Endothelial cell of umbilical vein (primary cell): Measurements from ENCODE around the gene CYP4F22.

Experiments
- EZH2 ChIP-seq: IDR thresholded peaks from 2 replicates; pipeline ENCODE4 v1.6.1; 2012; ENCODE audit warnings: borderline replicate concordance, low read depth, mild to moderate bottlenecking, moderate library complexity, low read length, inconsistent platforms; ENCODE audit not compliant: severe bottlenecking
- POLR2AphosphoS5 ChIP-seq: IDR thresholded peaks from 2 replicates; pipeline ENCODE4 v1.6.1; 2012; ENCODE audit warnings: low read depth, mild to moderate bottlenecking, control low read depth, low read length, moderate library complexity; ENCODE audit not compliant: insufficient read depth
- TF ChIP-seq, protein P1 (sequence below), 2 donors: IDR thresholded peaks; 1 replicate in 1 of 2; 2 replicates in 1 of 2; pipeline ENCODE4 v1.5.1; 2011; ENCODE audit warnings: low read length in 2 of 2, mild to moderate bottlenecking in 2 of 2, moderate library complexity in 2 of 2, control low read depth in 1 of 2, inconsistent platforms in 1 of 2, low read depth in 1 of 2; ENCODE audit not compliant: insufficient read depth in 1 of 2; ENCODE audit errors: extremely low read depth in 1 of 2

DNA sequence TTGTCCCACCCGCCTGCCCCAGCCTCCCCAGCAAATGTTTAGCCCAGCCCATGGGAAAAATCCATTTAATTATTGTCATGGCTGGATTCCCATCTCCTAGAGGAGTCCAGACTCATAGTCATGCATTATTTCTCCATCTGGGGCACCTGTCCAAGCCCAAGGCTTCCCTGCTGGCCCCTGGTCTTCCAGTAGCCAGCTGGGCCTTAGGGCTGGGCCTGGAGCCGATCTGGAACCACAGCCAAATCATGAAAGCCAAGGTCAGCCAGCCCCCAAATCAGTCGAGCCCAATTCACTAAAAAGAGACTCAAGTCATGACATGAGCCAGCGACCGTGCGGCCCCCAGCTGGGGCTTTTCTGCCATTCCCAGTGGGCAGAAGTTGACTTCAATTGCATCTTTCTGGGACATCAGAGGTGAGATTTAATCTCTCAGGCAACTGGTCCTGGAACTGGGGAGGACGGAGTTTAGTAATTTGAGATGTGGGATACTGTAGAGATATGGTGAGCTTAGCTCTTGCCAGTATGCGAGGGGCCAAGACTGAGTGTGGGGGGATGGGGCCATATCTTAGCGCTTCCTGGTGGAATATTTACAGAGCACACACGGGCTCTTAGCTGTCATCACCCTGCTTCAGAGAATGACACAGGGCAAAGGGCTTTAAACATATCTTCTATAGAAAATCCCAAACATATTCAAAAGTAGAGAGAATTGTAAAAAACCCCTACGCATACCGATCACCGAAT is 19.7 kb upstream of the CYP4F22 start:
- TF ChIP-seq, protein P1, sequence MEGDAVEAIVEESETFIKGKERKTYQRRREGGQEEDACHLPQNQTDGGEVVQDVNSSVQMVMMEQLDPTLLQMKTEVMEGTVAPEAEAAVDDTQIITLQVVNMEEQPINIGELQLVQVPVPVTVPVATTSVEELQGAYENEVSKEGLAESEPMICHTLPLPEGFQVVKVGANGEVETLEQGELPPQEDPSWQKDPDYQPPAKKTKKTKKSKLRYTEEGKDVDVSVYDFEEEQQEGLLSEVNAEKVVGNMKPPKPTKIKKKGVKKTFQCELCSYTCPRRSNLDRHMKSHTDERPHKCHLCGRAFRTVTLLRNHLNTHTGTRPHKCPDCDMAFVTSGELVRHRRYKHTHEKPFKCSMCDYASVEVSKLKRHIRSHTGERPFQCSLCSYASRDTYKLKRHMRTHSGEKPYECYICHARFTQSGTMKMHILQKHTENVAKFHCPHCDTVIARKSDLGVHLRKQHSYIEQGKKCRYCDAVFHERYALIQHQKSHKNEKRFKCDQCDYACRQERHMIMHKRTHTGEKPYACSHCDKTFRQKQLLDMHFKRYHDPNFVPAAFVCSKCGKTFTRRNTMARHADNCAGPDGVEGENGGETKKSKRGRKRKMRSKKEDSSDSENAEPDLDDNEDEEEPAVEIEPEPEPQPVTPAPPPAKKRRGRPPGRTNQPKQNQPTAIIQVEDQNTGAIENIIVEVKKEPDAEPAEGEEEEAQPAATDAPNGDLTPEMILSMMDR (IDR thresholded peaks at IDR 0.05; ENCODE audit: extremely low read depth in 1 of 2, insufficient read depth in 1 of 2, low read depth in 1 of 2, low read length in 2 of 2), result no peak
- TF ChIP-seq EZH2 (no peak), POLR2AphosphoS5 (no peak)
